Embryonic facial prominence (tissue), 1 donor: Measurements from ENCODE around the gene KLHDC10.
"Not testable (repeated sequence)": the region's sequence is repeated elsewhere in the genome, so short reads cannot be mapped to it uniquely, and the experiment has no call there.

ENCODE experiments used
- DNase-seq: peaks from one replicate; pipeline ENCODE4 v3.0.0-alpha.2; 2016; ENCODE audit errors: extremely low spot score

KLHDC10 gene

DNA sequence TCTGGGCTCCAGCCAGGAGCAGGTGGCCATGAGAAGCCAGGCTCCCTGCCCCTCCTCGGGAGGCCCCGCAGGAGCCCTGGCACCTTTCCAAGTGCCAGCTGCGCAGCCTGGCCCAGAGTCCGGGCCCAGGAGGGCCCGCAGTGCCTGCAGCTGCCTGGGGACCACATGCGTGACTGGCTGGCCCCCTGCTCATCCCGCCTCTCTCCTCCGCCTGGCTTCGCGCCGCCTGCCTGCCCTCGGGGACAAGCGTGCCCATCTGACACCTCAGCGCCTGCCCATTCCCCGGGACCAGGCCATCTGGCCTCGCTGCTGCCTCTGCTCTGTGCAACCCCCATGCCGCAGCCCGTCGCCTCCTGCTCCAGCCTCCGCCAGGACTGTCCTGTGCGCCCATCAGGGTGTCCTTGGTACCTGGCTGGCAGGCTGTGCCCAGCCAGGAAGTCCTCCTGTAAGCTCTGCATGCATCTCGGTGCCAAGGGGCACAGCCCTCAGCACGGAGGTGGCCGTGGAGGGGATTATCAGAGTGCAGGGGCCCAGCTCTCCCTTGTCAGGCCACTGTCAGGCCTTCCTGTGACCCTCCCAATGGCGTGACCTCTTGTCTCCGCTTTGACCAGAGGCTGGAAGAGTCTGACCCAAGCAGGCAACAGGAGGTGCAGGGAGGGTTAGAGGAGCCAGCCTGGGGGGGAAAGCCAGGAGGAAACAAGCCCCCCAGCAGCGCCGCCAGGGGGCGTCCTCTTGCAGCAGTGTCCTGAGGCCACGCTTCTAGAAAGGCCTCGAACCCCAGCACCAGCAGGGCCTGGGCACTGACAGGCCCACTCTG, 84.4 kb downstream of the KLHDC10 start:
- DNase-seq: no peak

DNA sequence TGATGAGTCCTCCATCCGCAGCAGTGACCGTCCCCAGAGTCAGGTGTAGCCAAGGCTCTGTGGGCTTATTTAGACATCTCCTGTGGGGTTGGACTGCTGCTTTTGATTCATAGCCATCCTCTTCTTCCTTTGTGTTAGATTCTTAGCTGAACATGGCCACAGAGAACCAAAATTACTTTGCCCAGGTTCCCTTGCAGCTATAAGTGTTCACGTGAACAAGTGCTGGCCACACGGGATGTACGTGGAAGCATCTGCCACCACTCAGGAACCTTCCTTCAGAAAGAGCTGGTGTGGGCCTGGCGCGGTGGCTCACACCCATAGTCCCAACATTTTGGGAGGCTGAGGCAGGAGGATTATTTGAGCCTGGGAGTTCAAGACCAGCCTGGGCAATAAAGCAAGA, 85.8 kb downstream of the KLHDC10 start:
- no peak for DNase-seq

DNA sequence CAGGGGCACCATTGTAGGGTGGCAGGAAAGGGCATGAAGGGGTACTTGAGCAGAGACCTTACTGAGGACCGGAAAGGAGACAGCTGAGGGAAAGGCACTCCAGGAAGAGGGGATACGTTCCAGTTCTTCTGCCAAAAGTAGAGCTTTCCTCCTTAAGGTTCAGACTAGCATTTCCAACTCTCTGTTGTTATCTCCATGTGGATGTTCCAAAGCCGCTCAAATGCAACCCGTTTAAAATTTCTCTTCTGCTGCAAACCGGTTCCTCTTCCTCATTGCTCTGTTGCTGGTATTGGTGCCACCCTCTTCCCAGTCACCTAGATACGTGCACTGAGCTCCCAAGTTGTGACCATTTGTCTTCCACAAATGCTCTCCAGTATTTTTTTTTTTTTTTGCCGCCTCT, 87.4 kb downstream of the KLHDC10 start:
- no peak for DNase-seq

DNA sequence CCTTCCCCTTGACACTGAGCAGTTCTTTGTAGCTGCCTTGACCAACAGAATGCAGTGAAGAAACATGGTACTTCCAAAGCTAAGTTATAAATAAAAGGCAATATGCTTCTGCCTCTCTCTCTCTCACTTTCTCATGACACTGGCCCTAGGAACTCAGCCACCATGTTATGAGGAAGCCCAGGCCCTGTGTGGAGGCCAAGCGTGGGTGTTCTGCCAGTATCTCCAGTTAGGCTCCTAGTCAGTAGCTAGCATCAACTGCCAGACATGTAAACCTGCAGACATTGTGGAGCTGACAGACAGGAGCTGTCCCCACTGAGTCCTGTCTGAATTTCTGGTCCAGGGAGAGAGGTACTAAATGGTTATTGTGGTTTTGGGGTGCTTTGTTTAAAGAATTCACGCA, 89.7 kb downstream of the KLHDC10 start:
- DNase-seq: no peak

DNA sequence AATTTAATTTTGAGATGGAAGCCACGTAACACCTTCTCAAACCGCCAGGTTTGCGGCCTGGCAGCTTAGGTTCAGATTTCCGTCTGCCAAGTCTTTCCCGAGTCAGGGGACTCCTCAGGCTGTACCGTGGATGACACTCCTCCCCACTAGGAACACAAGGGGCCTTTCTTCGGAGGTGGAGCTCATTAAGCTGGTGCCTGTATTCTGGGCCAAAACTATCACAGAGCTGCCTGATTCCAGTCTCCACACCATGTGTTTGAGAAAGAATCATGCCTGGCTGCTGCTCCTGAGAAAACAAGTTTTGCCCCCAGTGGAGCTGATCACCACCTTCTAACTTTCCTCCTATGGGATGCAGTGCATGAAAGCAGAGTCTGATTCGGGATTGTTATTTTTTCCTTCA, 90.1 kb downstream of the KLHDC10 start:
- DNase-seq: no peak

DNA sequence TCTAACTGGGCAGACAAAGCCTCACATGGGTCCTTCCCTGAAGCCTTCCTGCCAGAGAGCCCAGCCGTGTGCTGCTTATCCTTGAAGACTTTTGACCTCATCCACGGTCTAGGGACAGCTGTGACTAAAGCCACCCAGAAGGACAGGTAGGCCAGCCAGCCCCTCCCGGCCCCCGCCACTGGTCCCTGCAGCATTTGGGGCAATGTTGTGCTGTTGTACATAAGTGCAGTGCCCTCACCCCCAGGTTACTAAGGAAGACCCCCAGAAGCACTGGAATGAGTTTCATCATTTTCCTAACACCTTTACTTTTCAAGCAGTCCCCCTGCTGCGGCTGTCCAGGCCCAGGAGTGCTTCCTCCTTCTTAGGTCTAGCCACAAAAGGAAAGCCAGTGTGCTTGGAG, 91.9 kb downstream of the KLHDC10 start:
- no peak for DNase-seq

DNA sequence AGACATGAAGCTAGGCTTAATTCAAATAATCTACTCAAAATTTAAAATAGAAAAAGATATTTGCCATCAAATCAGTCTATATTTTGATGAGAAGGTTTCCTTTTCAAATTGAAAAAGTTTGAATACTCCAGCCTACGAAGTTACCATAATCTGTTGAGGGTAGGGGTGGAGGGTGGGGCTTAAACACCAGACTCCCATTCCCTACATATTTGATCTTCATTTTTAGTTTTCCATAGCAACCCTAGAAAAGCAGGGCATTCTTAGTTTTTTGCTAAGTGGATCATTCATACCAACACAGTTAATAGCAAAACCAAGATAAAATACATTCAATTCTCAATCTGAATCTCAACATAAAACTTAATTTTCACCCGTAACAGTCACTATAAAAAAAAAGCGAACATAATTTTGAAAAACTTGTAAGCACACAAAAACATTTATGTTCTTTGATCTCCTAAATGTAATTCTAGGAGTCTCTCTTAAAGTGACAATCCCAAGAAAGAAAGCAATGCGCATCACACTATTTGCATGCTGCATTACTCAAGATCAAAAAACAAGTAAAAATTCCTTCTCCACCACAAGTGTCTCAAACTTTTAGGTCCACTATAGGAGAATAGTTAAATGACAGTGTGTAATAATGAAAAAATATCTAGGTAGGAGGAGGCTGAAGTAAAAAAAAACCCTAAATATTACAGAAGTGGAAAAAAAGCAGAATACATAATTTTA, 104.1 kb downstream of the KLHDC10 start:
- DNase-seq: no peak

DNA sequence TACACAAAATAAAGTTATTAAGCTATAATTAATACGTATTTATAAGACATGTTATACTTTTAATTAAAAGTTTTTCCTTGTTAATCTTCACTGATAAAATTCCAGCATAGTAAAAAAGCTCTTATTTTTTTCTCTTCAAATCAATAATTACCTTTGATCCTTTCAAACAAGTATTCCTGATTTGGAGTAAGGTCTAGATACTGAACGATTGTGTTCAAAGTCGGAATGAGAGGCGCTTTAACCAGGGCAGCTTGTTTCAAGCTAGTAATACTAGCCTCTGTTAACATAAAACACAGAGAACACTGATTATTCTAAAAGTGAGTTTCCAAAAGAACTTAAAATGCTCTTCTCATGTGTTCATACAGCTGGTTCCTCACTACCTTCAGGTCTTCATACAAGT, 107.9 kb downstream of the KLHDC10 start:
- DNase-seq: no peak

DNA sequence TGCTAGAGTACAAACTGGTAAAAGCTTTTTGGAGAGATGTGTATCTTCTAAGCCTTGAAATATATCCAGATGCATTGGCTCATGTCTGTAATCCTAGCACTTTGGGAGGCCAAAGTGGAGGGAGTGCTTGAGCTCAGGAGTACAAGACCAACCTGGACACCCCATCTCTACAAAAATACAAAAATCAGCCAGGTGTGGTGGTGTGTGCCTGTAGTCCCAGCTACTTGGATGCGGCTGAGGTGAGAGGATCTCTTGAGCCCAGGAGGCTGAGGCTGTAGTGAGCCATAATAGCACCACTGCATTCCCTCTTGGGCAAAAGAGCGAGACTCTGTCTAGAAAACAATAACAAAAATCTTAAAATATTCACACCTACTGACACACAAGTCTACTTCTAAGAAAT, 109.3 kb downstream of the KLHDC10 start:
- DNase-seq: no peak

DNA sequence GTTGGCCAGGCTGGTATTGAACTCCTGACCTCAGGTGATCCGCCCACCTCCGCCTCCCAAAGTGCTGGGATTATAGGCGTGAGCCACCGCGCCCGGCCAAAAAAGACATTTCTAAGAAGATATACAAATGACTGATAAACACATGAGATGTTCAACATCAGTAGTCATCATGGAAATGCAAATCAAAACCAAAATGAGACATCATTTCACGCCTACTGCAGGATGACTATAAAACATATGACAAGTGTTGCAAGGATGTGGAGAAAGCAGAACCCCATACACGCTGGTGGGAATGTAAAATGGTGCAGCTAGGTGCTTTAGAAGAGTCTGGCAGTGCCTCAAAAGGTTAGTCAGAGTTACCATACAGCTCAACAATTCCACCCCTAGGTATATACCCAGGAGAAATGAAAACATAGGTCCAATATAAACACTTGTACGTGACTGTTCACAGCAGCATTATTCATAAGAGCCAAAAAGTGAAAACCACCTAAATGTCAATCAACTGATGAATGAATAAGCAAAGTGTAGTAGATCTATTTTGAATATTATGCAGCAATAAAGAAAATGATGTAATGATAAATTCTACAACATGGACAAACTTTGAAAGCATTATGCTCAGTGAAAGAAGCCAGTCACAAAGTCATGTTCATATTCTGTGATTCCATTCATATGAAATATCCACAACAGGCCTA, 110.4 kb downstream of the KLHDC10 start:
- DNase-seq: no peak

DNA sequence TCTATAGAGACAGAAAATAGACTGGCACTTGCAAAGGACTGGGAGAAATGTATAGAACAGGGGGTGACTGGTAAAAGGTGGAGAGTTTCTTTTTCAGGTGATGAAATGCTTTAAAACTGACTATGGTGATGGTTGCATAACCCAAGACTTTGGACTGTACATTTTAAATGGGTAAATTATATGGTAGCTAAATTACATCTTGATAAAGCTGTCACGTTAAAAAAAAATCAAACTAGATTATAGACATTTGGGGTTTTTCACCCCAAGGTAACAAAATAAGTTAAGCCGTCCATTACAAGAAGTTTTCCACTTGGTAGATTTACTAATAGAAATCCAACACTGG, 110.9 kb downstream of the KLHDC10 start:
- no peak for DNase-seq

DNA sequence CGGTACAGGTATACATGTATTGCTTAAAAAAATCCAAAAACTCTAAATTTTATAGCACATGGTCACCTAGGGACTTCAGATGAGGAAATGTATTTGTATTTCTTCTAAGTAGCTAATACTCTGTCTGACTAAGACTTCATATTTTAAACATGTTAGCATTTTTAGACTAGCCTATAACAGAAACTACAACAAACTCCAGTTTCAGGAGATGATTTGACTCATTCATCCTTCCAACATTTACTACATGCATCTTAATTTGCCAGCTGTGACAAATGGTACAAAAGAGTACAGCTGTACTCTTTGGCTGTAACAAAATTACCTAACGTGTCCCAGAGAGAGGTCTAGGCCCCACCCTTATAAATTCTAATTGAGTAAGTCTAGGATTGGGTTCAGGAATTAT, 112.7 kb downstream of the KLHDC10 start:
- no peak for DNase-seq

DNA sequence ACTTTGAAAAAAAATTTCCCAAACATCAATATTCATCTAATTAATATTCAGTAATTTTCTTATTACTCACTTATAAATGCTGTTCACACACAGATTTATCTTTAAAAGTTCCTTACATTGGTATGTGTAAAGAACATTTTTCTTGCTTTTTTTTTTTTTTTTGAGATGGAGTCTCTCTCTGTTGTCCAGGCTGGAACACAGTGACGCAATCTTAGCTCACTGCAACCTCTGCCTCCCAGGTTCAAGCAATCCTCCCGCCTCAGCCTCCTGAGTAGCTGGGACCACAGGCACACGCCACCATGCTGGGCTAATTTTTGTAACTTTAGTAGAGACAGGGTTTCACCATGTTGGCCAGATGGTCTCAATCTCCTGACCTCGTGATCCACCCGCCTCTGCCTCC, 114.0 kb downstream of the KLHDC10 start:
- DNase-seq: not testable (repeated sequence)
